DOHH2 (cell line): Measurements from ENCODE around the gene NINJ2.

ENCODE experiments used
- H3F3A ChIP-seq: fragments of 200-600 bp; sonication (generic), shearing (Covaris generic); 2 replicates; pipeline ENCODE4 v1.6.0; 2016; ENCODE audit warnings: antibody characterized with exemption, mild to moderate bottlenecking; ENCODE audit not compliant: control insufficient read depth, insufficient read depth
- H3K27ac ChIP-seq: fragments of 200-600 bp; sonication (generic); 2 replicates; pipeline ENCODE4 v1.5.1; 2014; ENCODE audit warnings: low read depth, mild to moderate bottlenecking, low read length, moderate library complexity
- H3K27me3 ChIP-seq: fragments of 200-600 bp; sonication (generic); 2 replicates; pipeline ENCODE4 v1.6.1; 2014; ENCODE audit warnings: mild to moderate bottlenecking, low read length, mixed read lengths; ENCODE audit not compliant: control insufficient read depth
- H3K36me3 ChIP-seq: fragments of 200-600 bp; sonication (generic); 2 replicates; pipeline ENCODE4 v1.6.1; 2014; ENCODE audit warnings: mild to moderate bottlenecking, low read length, moderate library complexity, mixed read lengths; ENCODE audit not compliant: control insufficient read depth
- H3K4me1 ChIP-seq: fragments of 200-600 bp; sonication (generic); 2 replicates; pipeline ENCODE4 v1.6.1; 2014; ENCODE audit warnings: mild to moderate bottlenecking, low read length, mixed read lengths; ENCODE audit not compliant: control insufficient read depth
- H3K4me2 ChIP-seq: fragments of 200-600 bp; sonication (generic); 2 replicates; pipeline ENCODE4 v1.6.0; 2014; ENCODE audit warnings: mild to moderate bottlenecking, low read length, moderate library complexity
- H3K4me3 ChIP-seq: fragments of 200-600 bp; sonication (generic); 2 replicates; pipeline ENCODE4 v1.5.1; 2014; ENCODE audit warnings: mild to moderate bottlenecking, low read length, mixed read lengths
- H3K79me2 ChIP-seq: fragments of 200-600 bp; sonication (generic); 2 replicates; pipeline ENCODE4 v1.6.1; 2014; ENCODE audit warnings: mild to moderate bottlenecking, low read length, mixed read lengths; ENCODE audit not compliant: control insufficient read depth
- H3K9me2 ChIP-seq: fragments of 200-600 bp; sonication (generic); replicated peaks from 2 replicates; pipeline ENCODE4 v1.6.1; 2014; ENCODE audit warnings: mild to moderate bottlenecking, low read length, mixed read lengths; ENCODE audit not compliant: control insufficient read depth
- H3K9me3 ChIP-seq: fragments of 200-600 bp; sonication (generic); 2 replicates; pipeline ENCODE4 v1.6.1; 2014; ENCODE audit warnings: antibody characterized with exemption, low read length, mixed read lengths; ENCODE audit not compliant: control insufficient read depth, insufficient read depth
- H4K20me1 ChIP-seq: fragments of 200-600 bp; sonication (generic); 2 replicates; pipeline ENCODE4 v1.6.0; 2014; ENCODE audit warnings: low read depth, mild to moderate bottlenecking, antibody characterized with exemption, low read length, moderate library complexity; ENCODE audit not compliant: control insufficient read depth, insufficient read depth
- CTCF ChIP-seq: fragments of 200-600 bp; sonication (generic); IDR thresholded peaks from one replicate; pipeline ENCODE4 v1.5.1; 2014; ENCODE audit warnings: antibody characterized with exemption, mild to moderate bottlenecking, low read depth, low read length; ENCODE audit not compliant: poor library complexity, severe bottlenecking
- EZH2phosphoT487 ChIP-seq: fragments of 200-600 bp; sonication (generic); IDR thresholded peaks from 2 replicates; pipeline ENCODE4 v1.6.1; 2017; ENCODE audit warnings: borderline replicate concordance, mild to moderate bottlenecking, antibody characterized with exemption, low read length, moderate library complexity, mixed read lengths

NINJ2 gene

GRCh38 chr12:666766-667308, 3.6 kb upstream of the NINJ2 start:
- H3K9me3 ChIP-seq: no peaks in the 10 kb centered on the region
- no peaks in the 10 kb centered on the region for H3K9me2 ChIP-seq
- TF ChIP-seq EZH2phosphoT487 (no peak), CTCF (no peak)
- H3K4me1 ChIP-seq: peaks cover 73% of the 10 kb centered on the region
- H3K4me3 ChIP-seq: peak overlapping the region; percentile 54
- H3K79me2 ChIP-seq: no peaks in the 10 kb centered on the region
- no peaks in the 10 kb centered on the region for H3K36me3 ChIP-seq
- peak overlapping the region; percentile 49 for H3K27ac ChIP-seq
- H3F3A ChIP-seq: peaks cover 26% of the 10 kb centered on the region
- H4K20me1 ChIP-seq: no peaks in the 10 kb centered on the region
- H3K27me3 ChIP-seq: no peaks in the 10 kb centered on the region
- peak overlapping the region; percentile 67 for H3K4me2 ChIP-seq

GRCh38 chr12:666066-666465, 2.8 kb upstream of the NINJ2 start:
- Histone ChIP-seq H3K9me2 (no peaks in the 10 kb centered on the region), H3K4me3 (peak overlapping the region; percentile 54), H3K27ac (peak overlapping the region; percentile 49), H3F3A (peaks cover 24% of the 10 kb centered on the region), H3K36me3 (no peaks in the 10 kb centered on the region), H4K20me1 (no peaks in the 10 kb centered on the region), H3K79me2 (no peaks in the 10 kb centered on the region), H3K4me2 (peak overlapping the region; percentile 67), H3K9me3 (no peaks in the 10 kb centered on the region), H3K4me1 (peaks cover 79% of the 10 kb centered on the region), H3K27me3 (no peaks in the 10 kb centered on the region)
- TF ChIP-seq EZH2phosphoT487: no peak
- TF ChIP-seq CTCF: no peak

- H3K27ac ChIP-seq: peak overlapping the region; percentile 7; the same call in 1 of the 2 replicates
- H3K4me2 ChIP-seq: peak overlapping the region; percentile 67
- H3K27me3 ChIP-seq: no peaks in the 10 kb centered on the region
- H3F3A ChIP-seq: peaks cover 21% of the 10 kb centered on the region
- peak overlapping the region; percentile 54 for H3K4me3 ChIP-seq
- no peaks in the 10 kb centered on the region for H3K36me3 ChIP-seq
- TF ChIP-seq EZH2phosphoT487 (no peak), CTCF (no peak)
- no peaks in the 10 kb centered on the region for H3K9me3 ChIP-seq
- no peaks in the 10 kb centered on the region for H4K20me1 ChIP-seq
- peaks cover 84% of the 10 kb centered on the region for H3K4me1 ChIP-seq
- no peaks in the 10 kb centered on the region for H3K79me2 ChIP-seq
- H3K9me2 ChIP-seq: no peaks in the 10 kb centered on the region
Measured at GRCh38 chr12:664779-665092, 1.5 kb upstream of the NINJ2 start.
